Calu3 (cell line): ENCODE measurements around the gene CSMD2. TPM values are rescaled to one million over a fixed set of nuclear protein-coding genes. Genes with fewer than 3 reads are reported as not detected.

Source experiments
- BruUV-seq: library from RNA; stranded (reverse); fragments of 400-500 nt; replicated peaks from 2 replicates; lab custom pipeline; 2021; lab: Mats Ljungman, UMichigan
- CTCF ChIA-PET: fragments of 300-600 bp; sonication (Branson Sonifier 250); formaldehyde crosslinking; loops from one replicate; lab custom pipeline; 2022; ENCODE audit warnings: antibody characterized with exemption; lab: Charles Lee
- DNase-seq: peaks from one replicate; pipeline ENCODE4 v3.0.0; 2022
- H3K27ac Mint-ChIP-seq: one replicate; pipeline ENCODE4 v1.8.0; 2022; ENCODE audit warnings: mixed read lengths; ENCODE audit not compliant: unreplicated experiment
- H3K27me3 Mint-ChIP-seq: one replicate; pipeline ENCODE4 v1.8.0; 2022; ENCODE audit warnings: mixed read lengths; ENCODE audit not compliant: unreplicated experiment
- H3K36me3 Mint-ChIP-seq: one replicate; pipeline ENCODE4 v1.8.0; 2022; ENCODE audit warnings: mild to moderate bottlenecking, moderate library complexity, mixed read lengths; ENCODE audit not compliant: insufficient read depth, unreplicated experiment
- H3K4me1 Mint-ChIP-seq: one replicate; pipeline ENCODE4 v1.8.0; 2022; ENCODE audit warnings: mild to moderate bottlenecking, low read depth, mixed read lengths; ENCODE audit not compliant: unreplicated experiment
- H3K4me3 Mint-ChIP-seq: one replicate; pipeline ENCODE4 v1.8.0; 2022; ENCODE audit warnings: mild to moderate bottlenecking, low read depth, moderate library complexity, mixed read lengths; ENCODE audit not compliant: unreplicated experiment
- H3K9me3 Mint-ChIP-seq: one replicate; pipeline ENCODE4 v1.8.0; 2022; ENCODE audit warnings: low read depth, mixed read lengths; ENCODE audit not compliant: unreplicated experiment
- intact Hi-C: fragments of 100-400 bp; cut with micrococcal nuclease; formaldehyde crosslinking; loops from one replicate; pipeline ENCODE4 v1.10.0; 2022; ENCODE audit not compliant: unreplicated experiment
- total RNA-seq: library from RNA; stranded (reverse); gene quantifications from 2 replicates; pipeline ENCODE4 v1.2.3, GENCODE V29; 2022
- TF ChIP-seq, protein P1 (sequence below): fragments of 200-600 bp; IDR thresholded peaks from one replicate; pipeline ENCODE4 v1.8.0; 2022; ENCODE audit warnings: antibody characterized with exemption; ENCODE audit not compliant: unreplicated experiment

CSMD2 gene
- total RNA-seq, 1 experiment from 2014 or later, result not detected

DNA sequence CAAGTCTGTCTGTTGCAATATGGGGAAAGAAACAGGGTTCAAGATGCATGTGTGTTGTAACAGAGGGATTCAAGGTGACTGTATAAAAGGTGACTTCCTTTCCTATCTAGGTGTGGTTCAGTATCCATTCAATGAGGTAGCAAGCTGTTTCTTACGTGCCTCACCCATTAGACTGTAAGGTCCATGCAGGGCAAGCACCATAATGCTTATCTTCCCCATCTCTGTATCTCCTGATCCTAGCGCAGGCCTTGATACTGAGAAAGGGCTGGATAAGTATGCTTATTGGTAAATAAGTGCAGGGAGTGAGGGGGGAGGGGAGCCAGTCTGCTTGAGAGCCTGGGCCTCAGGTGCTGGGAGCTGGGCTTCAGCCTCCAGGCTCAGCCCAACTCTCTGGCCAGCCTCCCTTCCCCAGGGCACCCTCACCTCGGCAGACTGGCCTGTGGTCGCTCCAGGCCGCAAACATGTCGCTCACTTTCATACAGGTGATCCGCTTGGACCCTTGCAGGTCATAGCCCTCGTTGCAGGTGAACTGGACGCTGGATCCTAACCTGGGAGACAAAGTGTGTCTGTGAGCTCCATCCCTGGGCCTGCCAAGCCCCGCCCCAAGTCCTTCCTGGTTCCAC, 345.6 kb downstream of the CSMD2 start:
- H3K27me3 Mint-ChIP-seq, result peaks cover 20% of the 10 kb centered on the region
- peaks cover 6% of the 10 kb centered on the region for H3K9me3 Mint-ChIP-seq
- H3K4me1 Mint-ChIP-seq, result no peaks in the 10 kb centered on the region
- BruUV-seq, result no TSS peak
- H3K36me3 Mint-ChIP-seq, result no peaks in the 10 kb centered on the region
- intact Hi-C loops, result no loop called here
- DNase-seq, result no peak
- no peak overlapping the region for H3K27ac Mint-ChIP-seq
- CTCF ChIA-PET, result no interaction called here
- TF ChIP-seq, protein P1, sequence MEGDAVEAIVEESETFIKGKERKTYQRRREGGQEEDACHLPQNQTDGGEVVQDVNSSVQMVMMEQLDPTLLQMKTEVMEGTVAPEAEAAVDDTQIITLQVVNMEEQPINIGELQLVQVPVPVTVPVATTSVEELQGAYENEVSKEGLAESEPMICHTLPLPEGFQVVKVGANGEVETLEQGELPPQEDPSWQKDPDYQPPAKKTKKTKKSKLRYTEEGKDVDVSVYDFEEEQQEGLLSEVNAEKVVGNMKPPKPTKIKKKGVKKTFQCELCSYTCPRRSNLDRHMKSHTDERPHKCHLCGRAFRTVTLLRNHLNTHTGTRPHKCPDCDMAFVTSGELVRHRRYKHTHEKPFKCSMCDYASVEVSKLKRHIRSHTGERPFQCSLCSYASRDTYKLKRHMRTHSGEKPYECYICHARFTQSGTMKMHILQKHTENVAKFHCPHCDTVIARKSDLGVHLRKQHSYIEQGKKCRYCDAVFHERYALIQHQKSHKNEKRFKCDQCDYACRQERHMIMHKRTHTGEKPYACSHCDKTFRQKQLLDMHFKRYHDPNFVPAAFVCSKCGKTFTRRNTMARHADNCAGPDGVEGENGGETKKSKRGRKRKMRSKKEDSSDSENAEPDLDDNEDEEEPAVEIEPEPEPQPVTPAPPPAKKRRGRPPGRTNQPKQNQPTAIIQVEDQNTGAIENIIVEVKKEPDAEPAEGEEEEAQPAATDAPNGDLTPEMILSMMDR, result no peak
- H3K4me3 Mint-ChIP-seq, result no peak overlapping the region

DNA sequence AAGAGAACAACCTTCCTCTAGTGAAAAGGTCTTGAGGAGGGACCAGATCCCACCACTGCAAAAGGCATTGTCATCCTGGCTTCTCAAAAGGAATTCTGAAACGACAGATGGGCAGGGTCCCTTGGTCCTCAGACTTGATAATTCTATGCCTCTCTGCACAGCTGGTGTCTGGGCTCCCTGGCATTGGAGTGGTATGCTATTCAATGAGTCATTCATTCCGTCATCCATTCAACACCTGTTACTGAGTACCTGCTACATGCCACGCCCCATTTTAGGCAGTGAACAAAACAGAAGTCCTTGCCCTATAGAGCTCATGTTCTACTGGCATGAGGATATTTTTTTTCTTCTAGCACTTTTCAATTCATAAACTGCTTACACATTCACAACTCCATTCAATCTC, 347.0 kb downstream of the CSMD2 start:
- Mint-ChIP-seq H3K36me3 (no peaks in the 10 kb centered on the region), H3K9me3 (peaks cover 13% of the 10 kb centered on the region), H3K27me3 (peaks cover 33% of the 10 kb centered on the region), H3K4me3 (no peak overlapping the region), H3K27ac (no peak overlapping the region), H3K4me1 (no peaks in the 10 kb centered on the region)
- TF ChIP-seq, protein P1, result no peak
- no peak for DNase-seq
- CTCF ChIA-PET, result no interaction called here
- no TSS peak for BruUV-seq
- intact Hi-C loops, result no loop called here

- CTCF ChIA-PET, result no interaction called here
- DNase-seq, result no peak
- no peak overlapping the region for H3K4me3 Mint-ChIP-seq
- H3K27me3 Mint-ChIP-seq, result peaks cover 26% of the 10 kb centered on the region
- intact Hi-C loops, result no loop called here
- no peaks in the 10 kb centered on the region for H3K36me3 Mint-ChIP-seq
- TF ChIP-seq, protein P1, result no peak
- H3K4me1 Mint-ChIP-seq, result no peaks in the 10 kb centered on the region
- BruUV-seq, result no TSS peak
- peaks cover 10% of the 10 kb centered on the region for H3K9me3 Mint-ChIP-seq
- no peak overlapping the region for H3K27ac Mint-ChIP-seq
Observed at GRCh38 chr1:33815061-33815460, 350.0 kb downstream of the CSMD2 start.

GRCh38 chr1:33814166-33814565, 350.9 kb downstream of the CSMD2 start:
- Mint-ChIP-seq H3K9me3 (peaks cover 10% of the 10 kb centered on the region), H3K36me3 (no peaks in the 10 kb centered on the region), H3K27ac (no peak overlapping the region), H3K4me1 (no peaks in the 10 kb centered on the region), H3K4me3 (no peak overlapping the region), H3K27me3 (peaks cover 26% of the 10 kb centered on the region)
- TF ChIP-seq, protein P1, result no peak
- no peak for DNase-seq
- CTCF ChIA-PET, result no interaction called here
- intact Hi-C loops, result no loop called here
- BruUV-seq, result no TSS peak
